Astrocyte of the cerebellum (primary cell): Measurements from ENCODE around the gene KLHL13.
"Not testable (repeated sequence)": the region's sequence is repeated elsewhere in the genome, so short reads cannot be mapped to it uniquely, and the experiment has no call there.

Experiments
- DNase-seq: peaks from one replicate; pipeline ENCODE4 v3.0.0-alpha.2; 2011; ENCODE audit warnings: low read depth
- H3K4me3 ChIP-seq: 2 replicates; pipeline ENCODE4 v1.5.1; 2011; ENCODE audit warnings: mild to moderate bottlenecking, low read depth, low read length, moderate library complexity
- in situ Hi-C: cut with HindIII; loops from 2 replicates; pipeline ENCODE4 v1.10.0; 2017; ENCODE audit warnings: low sequenced_read_pairs
- TF ChIP-seq, protein P1 (sequence below): IDR thresholded peaks from 2 replicates; pipeline ENCODE4 v1.5.1; 2012; ENCODE audit warnings: low read length, low read depth, moderate library complexity, mild to moderate bottlenecking; ENCODE audit errors: missing control alignments

Gene KLHL13

DNA sequence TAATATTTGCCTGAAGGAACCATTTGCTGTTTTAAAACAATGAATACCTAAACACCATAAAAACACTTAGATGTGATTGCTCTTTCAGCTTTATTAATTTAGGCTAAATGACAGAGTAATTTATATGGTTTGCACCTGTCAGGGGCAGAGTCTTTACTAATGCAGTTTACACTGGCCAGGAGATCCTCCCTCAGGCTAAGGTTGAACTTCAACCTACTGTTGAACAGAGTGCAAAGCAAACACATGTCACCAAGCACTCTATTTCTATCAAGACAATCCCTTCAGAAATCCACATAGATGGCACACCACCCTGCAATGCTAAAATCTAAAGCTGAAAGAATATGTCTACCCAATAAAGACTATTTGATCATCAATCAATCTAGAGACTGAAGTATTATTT, 147.3 kb downstream of the KLHL13 start:
- in situ Hi-C loops, result no loop called here
- TF ChIP-seq, protein P1, sequence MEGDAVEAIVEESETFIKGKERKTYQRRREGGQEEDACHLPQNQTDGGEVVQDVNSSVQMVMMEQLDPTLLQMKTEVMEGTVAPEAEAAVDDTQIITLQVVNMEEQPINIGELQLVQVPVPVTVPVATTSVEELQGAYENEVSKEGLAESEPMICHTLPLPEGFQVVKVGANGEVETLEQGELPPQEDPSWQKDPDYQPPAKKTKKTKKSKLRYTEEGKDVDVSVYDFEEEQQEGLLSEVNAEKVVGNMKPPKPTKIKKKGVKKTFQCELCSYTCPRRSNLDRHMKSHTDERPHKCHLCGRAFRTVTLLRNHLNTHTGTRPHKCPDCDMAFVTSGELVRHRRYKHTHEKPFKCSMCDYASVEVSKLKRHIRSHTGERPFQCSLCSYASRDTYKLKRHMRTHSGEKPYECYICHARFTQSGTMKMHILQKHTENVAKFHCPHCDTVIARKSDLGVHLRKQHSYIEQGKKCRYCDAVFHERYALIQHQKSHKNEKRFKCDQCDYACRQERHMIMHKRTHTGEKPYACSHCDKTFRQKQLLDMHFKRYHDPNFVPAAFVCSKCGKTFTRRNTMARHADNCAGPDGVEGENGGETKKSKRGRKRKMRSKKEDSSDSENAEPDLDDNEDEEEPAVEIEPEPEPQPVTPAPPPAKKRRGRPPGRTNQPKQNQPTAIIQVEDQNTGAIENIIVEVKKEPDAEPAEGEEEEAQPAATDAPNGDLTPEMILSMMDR, result no peak

DNA sequence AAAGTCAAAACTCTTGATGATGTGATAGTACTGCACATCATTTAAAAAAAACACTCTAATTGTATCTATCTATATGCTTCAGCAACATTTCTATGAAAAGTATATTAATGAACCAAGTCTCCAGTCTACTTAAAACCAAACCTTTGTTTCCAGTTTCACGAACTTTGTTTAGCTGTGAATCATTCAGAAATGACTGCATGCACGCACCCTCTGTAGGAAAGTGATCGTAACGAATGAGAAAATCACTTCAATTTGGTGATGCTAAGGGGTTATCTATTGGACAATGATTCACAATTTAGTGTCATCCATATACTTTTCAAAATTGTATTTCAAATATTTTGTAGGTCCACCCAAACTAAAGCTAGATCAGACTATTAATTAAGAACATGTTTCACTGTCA, 157.6 kb downstream of the KLHL13 start:
- TF ChIP-seq, protein P1, result no peak
- no peak overlapping the region for H3K4me3 ChIP-seq
- in situ Hi-C loops, result no loop called here
- DNase-seq, result no peak

More for the DNA sequence above, 147.3 kb downstream of the KLHL13 start:
- H3K4me3 ChIP-seq, result no peak overlapping the region
- DNase-seq, result no peak

DNA sequence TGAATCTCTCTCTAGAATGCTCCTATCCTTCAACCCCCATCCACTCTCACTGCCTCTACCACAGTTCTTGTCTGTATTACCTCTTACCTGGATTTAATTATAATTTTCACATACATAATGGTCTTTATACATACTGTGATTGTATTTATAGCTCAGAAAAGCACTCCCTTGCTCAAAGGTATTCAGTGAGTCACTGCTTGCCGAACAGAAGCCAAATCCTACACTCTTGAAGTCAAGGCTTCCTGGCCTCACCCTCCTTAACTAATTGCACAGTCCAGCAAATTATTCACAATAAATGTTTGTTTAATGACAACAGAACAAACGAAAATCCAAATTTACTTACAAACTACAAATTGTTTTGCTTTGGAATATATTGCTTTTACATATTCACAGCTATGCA, 159.5 kb downstream of the KLHL13 start:
- TF ChIP-seq, protein P1, result no peak
- H3K4me3 ChIP-seq, result no peak overlapping the region
- peak; percentile 5 for DNase-seq
- in situ Hi-C loops, result no loop called here

DNA sequence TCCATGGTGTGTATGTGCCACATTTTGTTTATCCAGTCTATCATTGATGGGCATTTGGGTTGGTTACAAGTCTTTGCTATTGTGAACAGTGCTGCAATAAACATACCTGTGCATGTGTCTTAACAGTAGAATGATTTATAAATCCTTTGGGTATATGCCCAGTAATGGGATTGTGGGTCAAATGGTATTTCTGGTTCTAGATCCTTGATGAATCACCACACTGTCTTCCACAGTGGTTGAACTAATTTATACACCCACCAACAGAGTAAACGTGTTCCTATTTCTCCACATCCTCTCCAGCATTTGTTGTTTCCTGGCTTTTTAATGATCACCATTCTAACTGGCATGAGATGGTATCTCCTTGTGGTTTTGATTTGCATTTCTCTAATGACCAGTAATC, 177.3 kb downstream of the KLHL13 start:
- in situ Hi-C loops, DNase-seq: not testable (repeated sequence)

DNA sequence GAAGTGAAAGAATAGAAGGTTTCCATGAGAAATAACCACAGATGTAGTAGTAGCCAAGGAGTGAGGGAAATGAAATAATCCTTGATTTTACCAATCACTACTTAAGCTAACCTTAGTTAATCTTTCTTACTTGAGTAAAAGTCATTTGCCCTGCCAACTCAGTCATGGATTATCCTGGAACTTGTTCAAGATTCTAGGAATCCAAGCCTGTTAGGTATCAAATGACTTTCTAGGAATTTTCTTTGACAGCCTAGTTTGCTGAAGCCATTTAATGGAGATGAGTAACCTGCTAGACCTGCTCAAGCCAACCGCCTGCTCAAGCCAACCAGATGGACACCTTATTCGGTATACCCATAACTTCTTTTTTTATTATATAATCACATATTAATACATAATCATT, 180.5 kb downstream of the KLHL13 start:
- TF ChIP-seq, protein P1, result no peak
- no peak overlapping the region for H3K4me3 ChIP-seq
- in situ Hi-C loops, result no loop called here
- no peak for DNase-seq

More for the DNA sequence above, 177.3 kb downstream of the KLHL13 start:
- not testable (repeated sequence) for H3K4me3 ChIP-seq

DNA sequence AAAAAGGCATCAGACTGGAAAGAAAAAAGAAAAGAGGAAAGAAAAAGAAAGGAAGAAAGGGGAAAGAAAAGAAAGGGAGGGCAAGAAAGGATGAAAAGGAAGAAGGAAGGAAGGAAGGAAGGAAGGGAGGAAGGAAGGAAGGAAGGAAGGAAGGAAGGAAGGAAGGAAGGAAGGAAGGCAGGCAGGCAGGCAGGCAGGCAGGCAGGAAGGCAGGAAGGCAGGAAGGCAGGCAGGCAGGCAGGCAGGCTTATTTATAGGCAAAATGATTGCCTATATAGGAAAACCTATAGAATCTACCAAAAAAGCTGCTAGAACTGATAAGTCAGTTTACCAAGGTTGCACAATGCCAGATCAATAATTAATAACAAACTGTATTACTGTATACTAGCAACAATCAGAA, 186.5 kb downstream of the KLHL13 start:
- DNase-seq, in situ Hi-C loops: not testable (repeated sequence)

DNA sequence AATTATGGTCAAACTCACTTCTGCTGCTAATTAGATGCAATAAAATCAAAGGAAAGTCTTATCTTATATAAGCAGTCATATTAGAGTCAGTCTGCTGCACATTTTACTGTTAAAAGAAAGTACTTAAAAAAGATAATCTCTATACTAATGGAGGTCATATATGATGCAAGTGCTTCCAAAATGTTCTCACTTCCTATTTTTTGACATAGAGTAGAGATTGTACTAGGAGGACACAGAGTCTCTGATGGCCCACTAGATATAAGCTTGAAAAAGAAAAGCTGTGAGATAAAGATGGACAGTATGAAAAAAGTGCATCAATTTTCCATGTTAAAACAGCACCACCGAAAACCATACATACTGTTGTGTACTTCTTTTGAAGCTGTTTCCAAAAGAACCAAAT, 196.9 kb downstream of the KLHL13 start:
- DNase-seq, result no peak
- no peak overlapping the region for H3K4me3 ChIP-seq
- in situ Hi-C loops, result no loop called here
- TF ChIP-seq, protein P1, result no peak

More for the DNA sequence above, 186.5 kb downstream of the KLHL13 start:
- not testable (repeated sequence) for H3K4me3 ChIP-seq

DNA sequence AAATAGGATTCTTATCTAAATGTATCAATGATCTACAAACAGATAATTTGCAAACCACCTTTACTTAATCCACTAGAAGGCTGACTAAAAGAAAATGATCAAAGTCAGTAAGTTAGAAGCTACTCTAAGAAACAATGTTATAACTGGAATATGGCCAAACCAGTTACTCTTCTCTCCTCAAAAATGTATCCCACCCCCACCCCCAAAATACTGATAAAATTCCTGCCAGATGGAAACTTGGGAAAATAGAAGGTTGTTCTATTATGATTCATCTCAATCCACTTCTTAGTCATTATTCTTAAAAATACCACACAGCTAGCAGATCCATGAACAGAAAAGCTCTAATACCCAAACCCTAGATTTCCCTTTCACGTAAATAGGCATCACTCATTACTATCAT, 206.4 kb downstream of the KLHL13 start:
- H3K4me3 ChIP-seq, result no peak overlapping the region
- TF ChIP-seq, protein P1, result no peak
- in situ Hi-C loops, result no loop called here
- no peak for DNase-seq
